Sigmoid colon (tissue), 7 donors: Measurements from ENCODE around the gene RNF157. TPM values are rescaled to one million over a fixed set of nuclear protein-coding genes. Genes with fewer than 3 reads are reported as not detected.

ENCODE experiments used
- DNase-seq: peaks from one replicate; pipeline ENCODE4 v3.0.0-alpha.2; 2019
- H3K27ac ChIP-seq, 4 donors: fragments of 200-600 bp; sonication (generic); one replicate each; pipeline ENCODE4 v1.5.1; 2016 to 2019; ENCODE audit warnings: mild to moderate bottlenecking in 1 of 4
- H3K27me3 ChIP-seq, 3 donors: fragments of 200-600 bp; sonication (generic); one replicate each; pipeline ENCODE4 v1.5.1; 2019; ENCODE audit warnings: mild to moderate bottlenecking in 1 of 3
- H3K36me3 ChIP-seq, 4 donors: fragments of 200-600 bp; sonication (generic); one replicate each; pipeline ENCODE4 v1.5.1; 2016 to 2019
- H3K4me1 ChIP-seq, 4 donors: fragments of 200-600 bp; sonication (generic); one replicate each; pipeline ENCODE4 v1.5.1; 2017 to 2019
- H3K4me3 ChIP-seq, 4 donors: fragments of 200-600 bp; sonication (generic); one replicate each; pipeline ENCODE4 v1.5.1; 2017 to 2019; ENCODE audit warnings: mild to moderate bottlenecking in 2 of 4, moderate library complexity in 1 of 4
- H3K9me3 ChIP-seq, 4 donors: fragments of 200-600 bp in 3 of 4; sonication (generic) in 3 of 4; one replicate each; pipeline versions ENCODE4 v1.5.1 to v1.6.1; 2013 to 2019
- CTCF ChIP-seq, 4 experiments: fragments of 450-650 bp in 3 of 4; fragments of 200-600 bp in 1 of 4; IDR thresholded peaks; one replicate each; pipeline ENCODE4 v1.5.1; 2016 to 2019; ENCODE audit warnings: antibody characterized with exemption in 4 of 4, mild to moderate bottlenecking in 3 of 4, moderate library complexity in 2 of 4
- EP300 ChIP-seq, 4 donors: sonication (generic); formaldehyde crosslinking; IDR thresholded peaks; one replicate each; pipeline ENCODE4 v1.6.1; 2017; ENCODE audit warnings: antibody characterized with exemption in 4 of 4
- POLR2A ChIP-seq, 2 donors: fragments of 450-650 bp; IDR thresholded peaks; one replicate each; pipeline ENCODE4 v1.6.1; 2016; ENCODE audit warnings: antibody characterized with exemption in 2 of 2, mild to moderate bottlenecking in 2 of 2, moderate library complexity in 2 of 2
- POLR2AphosphoS5 ChIP-seq, 4 donors: sonication (generic); formaldehyde crosslinking; IDR thresholded peaks; one replicate each; pipeline ENCODE4 v1.6.1; 2017; ENCODE audit warnings: antibody characterized with exemption in 4 of 4
- WGBS, 2 donors: extraction: QIAGEN DNeasy Blood & Tissue Kit; methylation state at CpG; one replicate each; pipeline ENCODE4 v1.1.7; 2013; 5-methylcytosine and 5-hydroxymethylcytosine counted together
- intact Hi-C: fragments of 100-400 bp; cut with DNase I; formaldehyde crosslinking; loops from one replicate; pipeline ENCODE4 v1.15.1; 2023
- polyA plus RNA-seq, 3 donors: library from polyadenylated mRNA; stranded (reverse); fragments of 200-250 nt; gene quantifications; one replicate each; pipeline ENCODE4 v1.2.3, GENCODE V29; 2013
- total RNA-seq, 4 donors: library from RNA; depleted of rRNA; stranded (reverse); fragments of >200 nt; gene quantifications; one replicate each; pipeline ENCODE4 v1.1.0, GENCODE V29; 2016
- donor health status: healthy with polysubstance abuse.
- donor health status: Bipolar disorder and iron deficiency.
- donor health status: healthy.

Gene RNF157
- total and polyA plus RNA-seq, 7 donors, result 3.1 to 29.5 (median 6.0) TPM

- H3K9me3 ChIP-seq, result no peaks in the 10 kb centered on the region
- peaks cover 0 to 24% (median 17%) of the 10 kb centered on the region in 4 donors for H3K36me3 ChIP-seq
- peak overlapping the region; percentile 69 to 95 (median 74) for H3K4me3 ChIP-seq
- intact Hi-C loops, result no loop called here
- DNase-seq, result peak; percentile 56
- H3K4me1 ChIP-seq, result peaks cover 0 to 25% (median 21%) of the 10 kb centered on the region in 4 donors
- TF ChIP-seq POLR2A (IDR thresholded peaks at IDR 0.05) (no peak), CTCF (IDR thresholded peaks at IDR 0.05) (no peak), EP300 (IDR thresholded peaks at IDR 0.05) (no peak), POLR2AphosphoS5 (IDR thresholded peaks at IDR 0.05) (no peak)
- H3K27me3 ChIP-seq, result no peaks in the 10 kb centered on the region
- peak overlapping the region; percentile 79 to 86 (median 84) for H3K27ac ChIP-seq
- 83 to 86% methylated on average over 29 of the region's 29 CpGs for whole genome bisulfite sequencing, 2 donors
These were observed 136.0 kb downstream of the RNF157 start for GRCh38 chr17:76104140-76104895.

DNA sequence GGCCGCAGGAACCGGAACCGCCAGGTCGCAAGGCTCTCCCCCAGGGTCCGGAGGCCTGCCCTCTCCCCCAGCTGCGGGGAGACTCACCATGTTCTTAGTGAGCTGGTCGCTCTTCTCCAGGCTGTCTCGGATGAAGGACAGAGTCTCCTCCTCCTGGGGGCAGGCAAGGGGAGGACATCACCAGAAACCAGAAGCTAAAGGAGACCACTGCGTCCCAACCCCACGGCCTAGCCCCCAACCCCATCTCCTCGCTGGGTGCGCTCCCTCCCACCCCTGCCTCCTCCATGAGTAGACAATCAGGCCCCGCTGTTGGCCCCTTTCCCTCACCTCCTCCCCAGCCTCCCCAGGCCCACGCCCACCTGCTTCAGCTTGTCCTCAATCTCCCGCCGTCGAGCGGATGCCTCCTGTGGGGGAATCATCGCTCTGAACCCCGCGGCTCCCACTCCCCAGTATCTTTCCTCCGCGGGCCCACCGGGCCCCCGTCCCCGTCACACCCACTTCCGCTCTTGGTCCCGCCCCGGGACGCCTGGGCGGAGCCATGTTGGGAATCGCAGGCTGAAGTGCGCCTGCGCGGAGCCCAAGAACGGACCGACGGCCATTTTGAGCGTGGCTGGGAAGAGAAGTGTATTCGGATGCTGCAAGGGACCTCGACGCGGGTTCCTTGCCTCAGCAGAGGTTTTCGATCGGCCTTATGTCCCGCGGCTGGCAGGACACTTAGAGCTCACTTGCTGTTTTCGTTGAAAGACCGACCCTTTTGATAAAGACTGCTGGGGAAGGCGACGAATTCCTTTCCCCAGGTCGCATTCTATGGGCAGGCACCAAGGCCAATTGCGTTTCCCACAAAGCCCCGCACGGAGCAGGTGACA lies 136.8 kb downstream of the RNF157 start, which contains the start of gene EXOC7:
EXOC7 (minus strand) TSS at position 514 of the 866 bp plus-strand sequence; CDS start at position 419, 95 bp downstream.
- no peak for TF ChIP-seq EP300 (IDR thresholded peaks at IDR 0.05)
- TF ChIP-seq POLR2A (IDR thresholded peaks at IDR 0.05), result no peak
- TF ChIP-seq POLR2AphosphoS5 (IDR thresholded peaks at IDR 0.05), result peak; percentile 42 to 79 (median 72)
- peak in 3 of 4 experiments; percentile 8 to 23 (median 18) for TF ChIP-seq CTCF (IDR thresholded peaks at IDR 0.05)
- WGBS, 2 donors, result 5% methylated on average over 55 of the region's 55 CpGs
- Histone ChIP-seq H3K9me3 (no peaks in the 10 kb centered on the region), H3K36me3 (peaks cover 0 to 31% (median 22%) of the 10 kb centered on the region in 4 donors), H3K27me3 (no peaks in the 10 kb centered on the region), H3K27ac (peak within 1 kb of the TSS; percentile 79 to 86 (median 84)), H3K4me1 (peaks cover 0 to 25% (median 21%) of the 10 kb centered on the region in 4 donors), H3K4me3 (peak within 1 kb of the TSS; percentile 69 to 95 (median 74))
- intact Hi-C loops, result no loop called here
- DNase-seq, result peak; percentile 94

- Histone ChIP-seq H3K9me3 (no peaks in the 10 kb centered on the region), H3K36me3 (peaks cover 0 to 37% (median 24%) of the 10 kb centered on the region in 4 donors), H3K27ac (peak overlapping the region; percentile 79 to 86 (median 84)), H3K4me3 (peak overlapping the region; percentile 69 to 95 (median 74)), H3K4me1 (peaks cover 0 to 25% (median 21%) of the 10 kb centered on the region in 4 donors), H3K27me3 (no peaks in the 10 kb centered on the region)
- 1 to 2% methylated on average over 4 of the region's 4 CpGs for WGBS, 2 donors
- DNase-seq, result no peak
- intact Hi-C loops, result no loop called here
- TF ChIP-seq POLR2AphosphoS5 (IDR thresholded peaks at IDR 0.05) (no peak), EP300 (IDR thresholded peaks at IDR 0.05) (no peak), POLR2A (IDR thresholded peaks at IDR 0.05) (no peak), CTCF (IDR thresholded peaks at IDR 0.05) (no peak)
These were observed 137.4 kb downstream of the RNF157 start for GRCh38 chr17:76102944-76103273.

DNA sequence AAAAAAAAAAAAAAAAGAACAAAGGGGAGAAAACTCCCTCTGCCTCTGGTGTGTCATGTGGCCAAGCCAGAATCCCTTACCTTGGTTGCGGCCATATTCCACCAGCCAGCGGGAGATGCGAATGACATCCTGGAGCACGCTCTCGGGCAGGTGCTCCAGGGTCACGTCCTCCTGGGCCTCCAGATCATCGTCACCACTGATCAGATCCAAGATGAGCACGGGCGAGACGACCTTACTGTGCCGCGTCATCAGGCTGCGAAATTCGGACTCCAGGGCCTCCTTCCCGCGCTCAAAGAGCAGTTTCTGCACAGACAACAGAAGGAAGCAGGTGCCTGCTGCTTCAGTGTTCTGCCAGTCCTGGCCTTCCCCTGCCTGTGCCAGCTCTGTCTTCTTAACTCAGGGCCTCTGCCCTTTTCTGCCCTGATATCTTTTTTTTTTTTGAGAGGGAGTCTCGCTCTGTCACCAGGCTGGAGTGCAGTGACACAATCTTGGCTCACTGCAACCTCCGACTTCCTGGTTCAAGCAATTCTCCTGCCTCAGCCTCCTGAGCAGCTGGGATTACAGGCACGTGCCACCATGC lies 142.5 kb downstream of the RNF157 start:
- TF ChIP-seq POLR2A (IDR thresholded peaks at IDR 0.05) (no peak), POLR2AphosphoS5 (IDR thresholded peaks at IDR 0.05) (no peak)
- Histone ChIP-seq H3K4me1 (peaks cover 0 to 15% (median 13%) of the 10 kb centered on the region in 4 donors), H3K4me3 (no peak overlapping the region), H3K27ac (no peak overlapping the region), H3K9me3 (no peaks in the 10 kb centered on the region), H3K36me3 (peaks cover 15 to 88% (median 68%) of the 10 kb centered on the region in 4 donors), H3K27me3 (no peaks in the 10 kb centered on the region)
- no peak for DNase-seq
- 92 to 97% methylated on average over 19 of the region's 19 CpGs for WGBS, 2 donors
- intact Hi-C loops, result no loop called here
